Mammary epithelial cell (primary cell): ENCODE measurements around the gene ZNF468.

Source experiments
- CTCF ChIP-seq, 2 donors: IDR thresholded peaks in 1 of 2; conservative IDR thresholded peaks in 1 of 2; 2 replicates each; pipeline ENCODE4 v1.5.1; 2011 to 2012; ENCODE audit warnings: inconsistent platforms in 2 of 2, low read length in 2 of 2, mild to moderate bottlenecking in 2 of 2, control low read depth in 1 of 2, low read depth in 1 of 2; ENCODE audit not compliant: insufficient read depth in 1 of 2; ENCODE audit errors: extremely low read depth in 1 of 2
- EZH2 ChIP-seq: IDR thresholded peaks from 2 replicates; pipeline ENCODE4 v1.6.1; 2012; ENCODE audit warnings: low read length, inconsistent platforms, borderline replicate concordance

GRCh38 chr19:52889076-52889475 is 31.7 kb upstream of the ZNF468 start:
- TF ChIP-seq CTCF (conservative IDR thresholded peaks at IDR 0.05 in 1 of 2, IDR thresholded peaks at IDR 0.05 in 1 of 2; ENCODE audit: extremely low read depth in 1 of 2, insufficient read depth in 1 of 2, low read depth in 1 of 2, low read length in 2 of 2) (no peak), EZH2 (no peak)
